HG03571 (cell line): ENCODE data around the gene TRIO.

ENCODE experiments used
- ATAC-seq: cut with Tn5 transposase; IDR thresholded peaks from one replicate; pipeline ENCODE4 v1.9.1; 2021; ENCODE audit not compliant: unreplicated experiment

The TRIO gene

GRCh38 chr5:14492331-14492964, 349.3 kb downstream of the TRIO start:
- no peak for ATAC-seq

DNA sequence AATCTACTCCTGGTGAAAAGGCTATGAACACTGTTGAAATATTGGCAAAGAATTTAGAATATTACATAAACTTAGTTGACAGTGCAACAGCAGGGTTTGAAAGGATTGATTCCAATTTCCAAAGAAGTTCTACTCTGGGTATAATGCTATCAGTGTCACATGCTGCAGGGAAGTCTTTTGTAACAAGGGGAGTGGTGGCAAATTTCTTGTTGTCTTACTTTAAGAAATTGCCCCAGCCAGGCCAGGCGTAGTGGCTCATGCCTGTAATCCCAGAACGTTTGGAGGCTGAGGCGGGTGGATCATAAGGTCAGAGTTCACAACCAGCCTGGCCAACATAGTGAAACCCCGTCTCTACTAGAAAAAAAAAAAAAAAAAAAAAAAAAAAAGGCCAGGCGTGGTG, 352.2 kb downstream of the TRIO start:
- no peak for ATAC-seq

- no peak for ATAC-seq
These were observed 354.2 kb downstream of the TRIO start for GRCh38 chr5:14497311-14497710.

DNA sequence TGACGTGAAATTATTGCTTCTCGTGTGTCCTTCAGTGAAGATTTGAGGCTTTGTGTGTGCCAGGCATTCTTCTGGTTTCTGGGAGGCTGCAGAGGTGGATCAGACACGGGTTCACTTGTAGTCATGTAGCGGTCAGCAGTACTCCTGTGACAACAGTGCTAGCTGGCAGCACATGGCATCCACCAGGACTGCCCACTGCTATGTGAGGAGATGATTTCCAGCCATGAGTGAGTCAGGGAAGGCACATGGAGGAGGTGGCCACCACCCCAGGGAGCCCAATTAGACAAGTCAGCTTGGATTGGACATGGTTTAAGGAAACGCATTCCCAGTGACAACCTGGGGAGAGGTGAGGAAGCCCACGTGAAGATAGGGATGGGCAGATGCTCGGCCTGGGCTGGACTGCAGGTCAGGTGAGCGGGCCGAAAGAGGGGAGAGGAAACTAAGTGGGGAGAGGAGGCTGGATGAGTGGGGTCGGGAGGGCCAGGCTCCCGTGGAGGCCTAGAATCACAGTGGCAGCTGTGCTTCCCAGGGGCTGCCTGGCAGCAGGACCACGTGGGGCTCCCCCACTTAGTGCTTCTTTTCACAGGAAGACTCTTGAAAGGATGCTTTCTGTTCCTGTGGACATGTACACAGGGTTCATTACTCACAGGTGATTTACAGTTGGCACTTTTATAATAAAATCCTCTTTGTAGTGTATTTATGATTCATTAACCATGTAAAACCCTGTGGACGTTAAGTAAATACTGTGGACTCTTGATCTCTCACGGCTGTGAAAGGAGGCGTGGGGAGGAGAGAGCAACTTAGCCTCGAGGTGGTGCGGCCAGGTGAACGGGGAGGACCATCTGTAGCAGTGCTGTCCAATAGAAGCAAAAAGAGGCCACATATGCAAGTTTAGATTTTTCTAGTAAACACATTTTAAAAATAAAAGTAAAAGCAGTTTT, 358.5 kb downstream of the TRIO start:
- no peak for ATAC-seq

- no peak for ATAC-seq
These were observed 359.1 kb downstream of the TRIO start for GRCh38 chr5:14502294-14502690.

GRCh38 chr5:14503017-14503680, 360.0 kb downstream of the TRIO start:
- no peak for ATAC-seq

DNA sequence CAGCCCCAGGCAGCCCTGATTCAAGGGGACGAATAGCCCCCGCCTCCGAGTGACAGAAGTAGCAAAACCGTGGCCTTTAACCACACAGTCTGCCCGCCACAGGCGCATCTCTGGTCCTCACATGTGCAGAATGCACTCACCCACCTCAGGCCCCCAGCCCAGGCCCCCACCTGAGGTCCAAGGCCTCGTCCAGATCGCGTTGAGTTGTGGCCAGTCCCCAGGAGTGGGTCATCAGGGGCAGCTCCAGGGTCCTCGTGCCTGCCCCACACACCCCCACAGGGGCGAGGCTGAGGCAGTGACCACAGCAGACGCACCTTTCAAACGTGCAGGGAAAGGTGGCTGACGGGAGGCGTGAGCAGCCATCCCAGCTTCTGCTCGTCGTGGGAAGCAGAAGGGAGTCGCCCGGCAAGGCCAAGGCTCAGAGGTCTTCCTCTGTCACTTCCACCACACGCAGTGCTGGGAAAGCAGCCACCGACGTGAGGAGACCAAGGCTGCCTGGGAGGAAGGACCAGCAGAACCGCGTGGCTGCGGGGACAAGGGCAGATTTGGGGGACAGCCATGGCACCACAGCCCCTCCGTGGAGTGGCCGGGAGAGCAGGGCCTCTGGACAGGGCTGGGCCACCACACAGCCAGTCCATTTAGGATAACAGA, 360.7 kb downstream of the TRIO start:
- no peak for ATAC-seq

GRCh38 chr5:14504332-14504727, 361.2 kb downstream of the TRIO start:
- no peak for ATAC-seq

- no peak for ATAC-seq
These were observed 361.7 kb downstream of the TRIO start for GRCh38 chr5:14504816-14505215.

- ATAC-seq = no peak
These were observed 362.4 kb downstream of the TRIO start for GRCh38 chr5:14505310-14506139.

DNA sequence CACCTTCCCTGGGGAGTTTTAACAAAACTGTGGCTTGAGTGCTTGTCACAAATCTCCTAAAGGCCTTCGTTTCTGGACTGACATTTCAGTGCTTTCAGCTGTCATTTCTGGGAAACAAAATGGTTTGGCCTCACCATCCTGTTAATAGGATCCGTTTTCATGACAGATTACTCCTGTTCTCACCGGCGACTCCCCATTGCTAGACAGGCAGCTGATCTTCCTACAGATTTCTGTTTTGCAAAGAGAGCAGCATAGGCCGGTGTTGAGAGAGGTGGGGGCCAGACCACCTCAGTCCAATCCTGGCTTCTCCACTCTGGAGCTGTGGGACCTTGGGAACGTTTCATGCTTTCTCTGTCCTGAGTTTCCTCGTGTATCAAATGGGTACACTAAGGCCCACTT, 363.0 kb downstream of the TRIO start:
- ATAC-seq = no peak

GRCh38 chr5:14506661-14507060, 363.5 kb downstream of the TRIO start:
- no peak for ATAC-seq

GRCh38 chr5:14507156-14507941, 364.2 kb downstream of the TRIO start:
- ATAC-seq = no peak

DNA sequence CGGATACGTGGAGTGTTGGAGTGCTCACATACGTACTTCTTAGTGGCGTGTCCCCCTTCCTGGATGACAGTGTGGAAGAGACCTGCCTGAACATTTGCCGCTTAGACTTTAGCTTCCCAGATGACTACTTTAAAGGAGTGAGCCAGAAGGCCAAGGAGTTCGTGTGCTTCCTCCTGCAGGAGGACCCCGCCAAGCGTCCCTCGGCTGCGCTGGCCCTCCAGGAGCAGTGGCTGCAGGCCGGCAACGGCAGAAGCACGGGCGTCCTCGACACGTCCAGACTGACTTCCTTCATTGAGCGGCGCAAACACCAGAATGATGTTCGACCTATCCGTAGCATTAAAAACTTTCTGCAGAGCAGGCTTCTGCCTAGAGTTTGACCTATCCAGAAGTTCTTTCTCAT, 364.9 kb downstream of the TRIO start:
- ATAC-seq = no peak

GRCh38 chr5:14509556-14509955, 366.4 kb downstream of the TRIO start:
- ATAC-seq = no peak

DNA sequence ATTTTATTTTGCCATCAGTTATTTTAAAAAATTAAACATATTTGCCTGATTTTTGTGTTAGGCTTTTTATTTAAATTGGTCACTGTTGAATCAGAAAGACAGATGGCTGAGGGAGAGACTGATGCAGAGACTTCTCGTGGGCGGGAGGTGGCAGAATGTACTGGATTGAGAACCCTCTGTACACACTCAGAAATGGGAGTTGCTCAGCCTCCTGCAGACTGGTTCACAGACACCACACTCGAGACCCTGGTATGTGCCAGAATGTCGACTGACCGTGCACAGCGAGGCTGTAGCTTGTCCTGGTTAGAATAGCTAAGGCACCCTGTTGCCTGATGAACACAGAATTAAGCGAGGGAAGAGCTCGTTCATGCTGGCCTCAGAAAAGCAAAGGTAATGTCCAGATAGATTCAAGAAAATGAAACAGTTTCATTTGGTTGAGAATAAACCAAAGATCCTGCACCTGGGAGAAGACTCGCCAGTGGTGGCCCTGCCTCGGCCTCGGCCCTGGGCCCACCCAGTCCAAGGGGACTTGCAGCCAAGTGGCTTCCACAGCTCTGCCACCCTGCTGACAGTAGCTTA, 367.1 kb downstream of the TRIO start:
- no peak for ATAC-seq

- ATAC-seq = no peak
These were observed 367.7 kb downstream of the TRIO start for GRCh38 chr5:14510880-14511279.

DNA sequence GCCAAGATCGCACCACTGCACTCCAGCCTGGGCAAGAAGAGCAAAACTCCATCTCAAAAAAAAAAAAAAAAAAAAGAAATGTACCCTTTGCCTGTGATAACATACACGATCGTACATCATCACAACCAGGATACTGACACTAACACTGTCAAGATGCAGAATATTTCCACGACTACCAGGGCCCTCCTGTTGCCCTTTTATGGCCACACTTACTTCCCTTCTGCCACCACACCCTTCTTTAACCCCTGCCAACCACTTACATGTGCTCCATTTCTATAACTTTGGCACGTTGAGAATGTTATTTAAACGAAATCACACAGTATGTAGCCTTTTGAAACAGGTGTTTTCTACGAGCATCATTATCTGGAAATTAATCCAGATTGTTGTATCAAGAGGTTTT, 369.4 kb downstream of the TRIO start:
- no peak for ATAC-seq

DNA sequence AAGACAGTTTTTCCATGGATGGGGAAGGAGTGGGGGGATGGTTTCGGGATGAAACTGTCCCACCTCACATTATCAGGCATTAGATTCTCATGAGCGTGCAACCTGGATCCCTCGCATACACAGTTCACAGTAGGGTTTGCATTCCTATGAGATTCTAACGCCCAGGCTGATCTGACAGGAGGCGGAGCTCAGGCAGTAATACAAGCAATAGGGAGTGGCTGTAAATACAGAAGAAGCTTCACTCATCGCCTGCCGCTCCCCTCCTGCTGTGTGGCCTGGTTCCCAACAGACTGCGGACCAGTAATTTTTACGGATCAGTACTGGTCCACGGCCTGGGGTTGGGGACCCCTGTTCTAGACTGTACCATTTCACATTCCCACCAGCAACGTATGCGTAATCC, 370.1 kb downstream of the TRIO start:
- ATAC-seq = no peak
